RCC 7860 (cell line): ENCODE results near the gene FAM222A.

Experiments
- DNase-seq: peaks from one replicate; pipeline ENCODE4 v3.0.0-alpha.2; 2015; ENCODE audit warnings: low spot score
- FAIRE-seq: peaks from 2 replicates; lab custom pipeline; 2012; peaks lifted over from hg19 to GRCh38; lab: Jason Lieb, UNC

The FAM222A gene

GRCh38 chr12:109818253-109818652, 104.6 kb downstream of the FAM222A start:
- DNase-seq (no peak), FAIRE-seq (no peak)

- FAIRE-seq: no peak
- no peak for DNase-seq
These were observed 105.4 kb downstream of the FAM222A start for GRCh38 chr12:109818905-109819500.
